ENCODE measurements around the gene OGFR.

OGFR gene

DNA sequence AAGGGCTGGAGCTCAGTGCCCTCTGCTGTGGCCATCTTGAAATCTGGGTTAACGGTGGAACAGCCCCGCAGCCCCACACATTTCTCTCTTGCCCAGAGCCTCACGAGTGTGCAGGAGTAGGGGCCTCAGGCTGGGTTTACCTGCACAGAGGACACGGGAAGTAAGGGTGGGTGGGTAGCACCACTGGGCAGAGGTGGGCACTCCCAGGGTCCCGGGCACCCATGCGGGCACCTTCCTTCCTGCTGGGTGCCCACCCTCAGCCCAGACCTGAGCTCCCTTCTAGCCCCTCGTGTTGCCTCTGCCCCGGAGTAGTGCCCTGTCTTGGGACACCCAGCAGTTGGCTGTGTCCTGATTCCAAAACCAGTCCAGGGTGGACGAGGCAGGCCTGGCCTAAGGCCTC, 23.4 kb downstream of the OGFR start:
- DNase-seq: no peak

DNA sequence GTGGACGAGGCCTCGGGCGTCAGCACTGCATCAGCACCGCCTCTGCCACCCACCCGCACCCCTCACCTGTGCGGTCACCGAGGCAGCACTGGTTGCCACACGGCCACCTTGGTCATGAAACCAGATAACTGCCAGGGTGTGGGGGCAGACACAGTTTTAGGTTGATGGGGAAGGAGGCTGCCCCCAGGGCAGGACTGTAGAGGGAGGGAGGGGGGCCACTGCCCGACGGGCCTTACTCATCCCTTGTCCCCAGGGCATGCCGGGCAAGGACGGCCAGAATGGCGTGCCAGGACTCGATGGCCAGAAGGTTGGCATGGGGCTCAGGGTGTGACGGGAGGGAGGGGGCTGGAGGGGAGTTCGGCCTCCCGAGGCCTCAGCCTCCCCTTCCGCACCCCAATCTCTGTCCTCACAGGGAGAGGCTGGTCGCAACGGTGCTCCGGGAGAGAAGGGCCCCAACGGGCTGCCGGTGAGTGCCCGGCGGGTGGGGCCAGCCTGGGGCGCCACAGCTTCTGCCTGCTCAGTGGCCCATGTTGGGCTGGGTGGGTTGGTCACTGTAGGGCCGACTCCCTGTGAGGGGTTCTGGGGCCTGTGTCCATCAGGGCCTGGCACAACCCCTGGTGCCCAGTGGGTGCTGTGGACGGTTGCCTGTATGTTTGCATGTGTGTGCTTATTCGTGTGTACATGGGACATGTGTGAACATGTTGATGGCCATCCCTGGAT, 24.0 kb downstream of the OGFR start:
- DNase-seq: no peak

GRCh38 chr20:62829231-62830230, 24.9 kb downstream of the OGFR start:
- no peak for DNase-seq

DNA sequence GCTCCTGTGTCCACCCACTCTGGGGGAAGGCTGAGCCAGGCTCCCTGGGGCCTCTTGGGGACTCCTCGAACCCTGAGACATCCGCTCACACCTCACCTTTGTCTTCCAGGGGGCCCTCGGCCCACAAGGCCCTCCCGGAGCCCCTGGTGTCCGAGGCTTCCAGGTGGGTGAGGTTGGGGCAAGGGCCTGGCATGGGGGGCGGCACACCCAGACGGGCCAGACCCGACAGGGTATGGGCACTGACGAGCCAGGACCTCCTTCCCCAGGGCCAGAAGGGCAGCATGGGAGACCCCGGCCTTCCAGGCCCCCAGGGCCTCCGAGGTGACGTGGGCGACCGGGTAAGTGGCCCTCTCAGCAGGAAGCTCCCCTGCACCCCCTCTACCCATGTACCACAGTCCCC, 25.6 kb downstream of the OGFR start:
- no peak for DNase-seq

DNA sequence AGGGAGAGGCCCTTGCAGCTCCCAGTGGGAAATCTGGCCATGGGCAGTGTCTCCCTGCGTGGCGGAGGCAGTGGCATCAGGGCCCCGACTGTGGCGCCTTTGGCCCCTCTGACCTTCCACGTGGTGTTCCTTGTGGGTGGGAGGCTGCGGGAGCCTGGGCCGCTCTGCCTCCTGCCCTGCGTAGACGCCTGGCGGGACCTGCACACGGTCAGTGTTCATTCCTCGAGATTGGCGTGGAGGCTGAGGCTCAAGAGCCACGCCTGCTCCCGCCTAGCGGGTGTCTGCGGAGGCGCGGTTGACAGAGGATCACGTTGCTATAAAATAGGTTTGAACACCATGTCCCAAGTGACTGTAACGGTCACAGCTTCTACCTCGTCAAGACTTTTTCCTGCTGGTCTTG, 26.2 kb downstream of the OGFR start:
- DNase-seq: no peak

- DNase-seq: no peak
Measured at GRCh38 chr20:62831361-62831788, 26.7 kb downstream of the OGFR start.

DNA sequence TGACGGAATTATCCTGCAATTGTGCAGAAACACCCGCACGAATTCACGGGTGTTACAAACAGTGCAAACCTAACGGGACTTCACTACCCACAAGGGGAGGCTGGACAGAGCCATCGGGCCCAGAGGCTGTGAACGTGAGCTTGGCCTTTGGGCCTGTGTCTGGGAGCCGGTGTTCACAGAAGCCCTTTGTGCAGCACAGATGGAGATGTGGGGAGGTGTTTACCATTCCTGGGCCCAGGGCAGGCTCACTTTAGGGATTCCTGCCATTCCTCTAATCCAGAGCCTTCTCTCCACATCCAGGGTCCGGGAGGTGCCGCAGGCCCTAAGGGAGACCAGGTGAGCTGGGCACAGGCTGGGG, 27.2 kb downstream of the OGFR start:
- DNase-seq: no peak

- no peak for DNase-seq
Measured at GRCh38 chr20:62832212-62832922, 27.7 kb downstream of the OGFR start.

DNA sequence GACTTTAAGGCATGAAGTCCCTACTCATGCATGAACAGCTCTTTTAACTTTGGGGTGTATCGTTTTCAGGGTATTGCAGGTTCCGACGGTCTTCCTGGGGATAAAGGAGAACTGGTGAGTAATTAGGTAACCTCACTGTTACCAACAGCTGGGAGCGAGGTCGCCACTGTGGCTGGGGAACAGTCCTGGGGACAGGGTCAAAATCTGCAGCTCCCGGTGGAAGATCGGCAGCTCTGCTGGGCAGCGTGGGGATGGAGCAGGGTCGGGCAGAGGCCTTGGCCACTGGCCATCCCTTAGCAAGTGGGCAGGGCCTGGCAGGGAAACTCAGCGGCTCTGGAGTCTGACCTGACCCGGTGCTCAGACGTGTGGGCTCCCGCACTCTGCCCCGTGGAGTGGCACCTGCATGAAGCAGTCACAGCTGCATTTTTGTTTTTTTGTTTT, 28.3 kb downstream of the OGFR start:
- no peak for DNase-seq

- DNase-seq: no peak
Measured at GRCh38 chr20:62834967-62835730, 30.5 kb downstream of the OGFR start.

- DNase-seq: no peak
Measured at GRCh38 chr20:62835931-62836861, 31.6 kb downstream of the OGFR start.

GRCh38 chr20:62836967-62837490, 32.4 kb downstream of the OGFR start:
- no peak for DNase-seq

- DNase-seq: no peak
Measured at GRCh38 chr20:62837790-62838127, 33.1 kb downstream of the OGFR start.

DNA sequence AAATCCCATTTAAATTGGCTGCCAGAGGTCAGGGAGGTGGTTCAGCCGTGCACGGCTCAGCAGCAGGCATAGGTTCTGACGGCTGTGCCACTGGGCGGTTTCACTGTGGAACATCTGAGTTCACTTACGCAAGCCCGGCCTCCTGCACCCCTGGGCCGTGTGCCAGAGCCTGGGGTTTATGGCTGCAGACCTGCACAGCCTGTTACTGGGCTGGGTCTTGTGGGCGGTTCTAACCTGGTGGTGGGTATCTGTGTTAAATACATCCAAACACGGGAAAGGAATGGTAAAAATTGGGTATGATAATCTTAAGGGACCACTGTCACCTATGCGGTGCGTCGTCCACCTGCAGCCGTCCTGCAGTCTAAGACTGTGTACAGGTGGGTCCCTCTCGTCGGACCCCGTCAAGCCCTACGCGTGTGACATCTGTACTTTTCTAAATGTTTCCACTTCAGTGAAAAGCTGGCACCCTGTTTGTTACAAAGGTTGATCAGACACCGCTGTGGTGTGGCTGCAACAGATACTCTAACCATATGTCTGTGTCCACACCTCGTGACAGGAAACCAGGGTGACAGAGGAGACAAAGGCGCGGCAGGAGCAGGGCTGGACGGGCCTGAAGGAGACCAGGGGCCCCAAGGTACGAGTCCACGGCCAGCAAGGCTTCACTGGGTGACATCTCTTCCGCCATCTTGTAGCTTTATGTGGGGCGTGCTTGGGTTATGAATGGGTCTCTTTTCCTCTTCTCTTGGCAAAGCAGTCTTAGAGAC, 33.7 kb downstream of the OGFR start:
- DNase-seq: no peak

DNA sequence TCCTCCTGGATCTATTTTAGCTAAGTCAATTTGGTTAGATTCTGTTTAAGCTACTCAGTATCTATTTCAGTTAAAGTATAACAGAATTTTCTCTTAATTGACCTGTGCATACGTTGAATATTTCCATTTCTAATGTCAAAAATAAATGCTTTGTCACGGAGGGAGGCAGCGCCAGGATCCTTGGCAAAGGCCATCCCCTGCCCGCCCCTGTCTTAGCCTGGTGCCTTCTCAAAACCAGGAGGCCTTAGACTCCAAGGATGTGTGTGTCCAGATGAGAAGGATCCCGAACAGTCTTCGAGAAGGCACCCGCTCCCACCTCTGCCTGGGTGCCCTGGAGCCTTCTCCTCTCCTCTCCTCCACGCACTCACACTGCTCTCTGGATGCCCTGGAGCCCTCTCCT, 34.6 kb downstream of the OGFR start:
- no peak for DNase-seq

- no peak for DNase-seq
Measured at GRCh38 chr20:62839816-62840215, 35.2 kb downstream of the OGFR start.

- DNase-seq: no peak
Measured at GRCh38 chr20:62840244-62841197, 35.9 kb downstream of the OGFR start.

DNA sequence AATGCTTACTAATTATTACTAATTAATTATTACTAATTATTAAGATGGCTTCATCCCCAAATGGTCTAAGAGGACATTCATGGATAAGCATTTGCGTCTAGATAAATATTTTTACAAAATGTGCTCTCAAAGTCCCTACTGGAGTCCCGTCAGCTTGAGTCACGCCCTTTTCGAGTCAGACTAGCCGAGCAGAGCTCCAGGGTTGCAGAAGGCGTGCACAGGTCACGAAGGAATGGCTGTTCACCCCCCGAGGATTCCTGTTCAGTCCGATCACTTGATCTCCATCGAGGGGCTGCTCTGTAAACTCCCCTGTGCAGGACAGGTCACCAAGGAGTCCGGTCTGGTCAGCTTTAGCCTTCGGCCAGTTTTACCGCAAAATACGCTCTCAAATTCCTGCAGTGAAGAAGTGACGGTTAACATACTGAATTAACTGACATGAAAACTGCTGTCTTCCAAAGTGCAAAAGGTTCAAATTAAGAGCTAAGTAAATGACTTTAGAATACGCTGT, 37.1 kb downstream of the OGFR start:
- DNase-seq: no peak

DNA sequence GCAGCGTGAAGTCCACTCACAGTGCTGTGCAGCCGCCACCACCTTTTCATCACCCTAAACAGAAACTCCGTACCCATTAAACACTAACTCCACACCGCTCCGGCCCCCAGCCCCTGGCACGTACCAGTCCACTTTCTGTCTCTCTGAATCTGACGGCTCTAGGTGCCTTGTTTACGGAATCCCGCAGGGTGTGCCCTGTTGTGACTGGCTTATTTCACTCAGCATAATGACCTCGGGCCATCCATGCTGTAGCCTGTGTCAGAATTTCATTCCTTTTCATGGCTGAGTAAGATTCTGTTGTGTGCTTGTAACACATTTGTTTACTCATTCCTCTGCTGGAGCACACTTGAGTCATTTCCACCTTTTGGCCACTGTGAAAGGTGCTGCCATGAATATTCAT, 39.0 kb downstream of the OGFR start:
- no peak for DNase-seq

Data from fibroblast of upper back skin (primary cell).